ENCODE data around the gene ADAMTS12.

DNA sequence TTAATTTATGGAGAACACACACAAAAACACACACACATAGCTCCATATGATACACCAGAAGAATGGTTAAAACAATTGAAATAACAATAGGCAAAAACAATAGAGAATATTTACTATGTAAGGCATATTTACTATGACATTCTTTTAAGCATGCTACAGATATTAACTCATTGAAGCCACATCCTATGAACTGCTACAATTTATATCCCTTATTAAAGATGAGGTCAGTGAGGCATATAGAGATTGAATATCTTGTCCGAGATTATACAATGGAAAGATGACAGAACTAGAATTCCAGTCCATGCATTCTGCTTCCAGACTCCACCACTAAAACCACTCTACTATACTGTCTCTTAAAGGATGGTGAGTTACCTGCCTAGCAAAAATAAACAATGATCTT lies 60.7 kb downstream of the ADAMTS12 start:
- TF ChIP-seq, protein P1, sequence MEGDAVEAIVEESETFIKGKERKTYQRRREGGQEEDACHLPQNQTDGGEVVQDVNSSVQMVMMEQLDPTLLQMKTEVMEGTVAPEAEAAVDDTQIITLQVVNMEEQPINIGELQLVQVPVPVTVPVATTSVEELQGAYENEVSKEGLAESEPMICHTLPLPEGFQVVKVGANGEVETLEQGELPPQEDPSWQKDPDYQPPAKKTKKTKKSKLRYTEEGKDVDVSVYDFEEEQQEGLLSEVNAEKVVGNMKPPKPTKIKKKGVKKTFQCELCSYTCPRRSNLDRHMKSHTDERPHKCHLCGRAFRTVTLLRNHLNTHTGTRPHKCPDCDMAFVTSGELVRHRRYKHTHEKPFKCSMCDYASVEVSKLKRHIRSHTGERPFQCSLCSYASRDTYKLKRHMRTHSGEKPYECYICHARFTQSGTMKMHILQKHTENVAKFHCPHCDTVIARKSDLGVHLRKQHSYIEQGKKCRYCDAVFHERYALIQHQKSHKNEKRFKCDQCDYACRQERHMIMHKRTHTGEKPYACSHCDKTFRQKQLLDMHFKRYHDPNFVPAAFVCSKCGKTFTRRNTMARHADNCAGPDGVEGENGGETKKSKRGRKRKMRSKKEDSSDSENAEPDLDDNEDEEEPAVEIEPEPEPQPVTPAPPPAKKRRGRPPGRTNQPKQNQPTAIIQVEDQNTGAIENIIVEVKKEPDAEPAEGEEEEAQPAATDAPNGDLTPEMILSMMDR (IDR thresholded peaks at IDR 0.05) = no peak
- no peak for TF ChIP-seq POLR2A (IDR thresholded peaks at IDR 0.05)
